ENCODE data around the gene JAG1.

GRCh38 chr20:10710991-10711775, 37.4 kb upstream of the JAG1 start:
- no peak for TF ChIP-seq EZH2phosphoT487 (IDR thresholded peaks at IDR 0.05; ENCODE audit: insufficient read depth, low read depth)
- TF ChIP-seq EZH2 (IDR thresholded peaks at IDR 0.05; ENCODE audit: insufficient read depth, poor library complexity, severe bottlenecking): no peak

All from GM23248 (cell line).